SK-N-DZ (cell line): Measurements from ENCODE around the gene PALLD. TPM values are rescaled to one million over a fixed set of nuclear protein-coding genes. Genes with fewer than 3 reads are reported as not detected.
"Not testable (repeated sequence)": the region's sequence is repeated elsewhere in the genome, so short reads cannot be mapped to it uniquely, and the experiment has no call there.

Experiments used
- DNase-seq: peaks from one replicate; pipeline ENCODE4 v3.0.0-alpha.2; 2015; ENCODE audit warnings: low spot score
- polyA plus RNA-seq, 2 experiments: library from polyadenylated mRNA; depleted of rRNA; stranded (reverse); fragments of >200 nt; gene quantifications; 2 replicates each; pipeline ENCODE4 v1.2.3, GENCODE V29; 2014

The PALLD gene
- 7.9 and 10.5 TPM in 2 replicates for polyA plus RNA-seq (2014; cell fraction: cytosol; rRNA removed)
- polyA plus RNA-seq (2014; cell fraction: nucleus; rRNA removed): 3.6 and 7.3 TPM in 2 replicates

DNA sequence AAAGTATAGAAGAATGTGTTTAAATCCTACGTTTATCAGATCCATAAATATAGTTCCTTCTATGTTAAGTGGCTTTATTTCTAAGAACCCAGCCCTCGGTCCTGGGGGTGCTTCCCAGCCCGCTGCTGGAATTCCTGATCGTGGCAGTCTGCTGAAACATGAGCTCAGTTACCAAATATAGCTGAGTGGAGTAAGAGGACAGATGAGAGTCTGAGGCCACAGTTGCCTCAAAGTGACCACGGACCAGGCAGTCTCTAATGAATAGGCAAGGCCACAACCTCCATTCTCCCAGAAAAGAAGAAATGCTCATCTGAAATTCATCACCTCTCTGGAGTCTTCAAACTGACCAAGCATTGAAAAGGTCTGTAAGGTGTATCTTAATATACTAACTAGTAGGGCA lies at the start of gene PALLD:
PALLD (plus strand) TSS at position 219 of the 400 bp plus-strand sequence.
- DNase-seq: no peak

DNA sequence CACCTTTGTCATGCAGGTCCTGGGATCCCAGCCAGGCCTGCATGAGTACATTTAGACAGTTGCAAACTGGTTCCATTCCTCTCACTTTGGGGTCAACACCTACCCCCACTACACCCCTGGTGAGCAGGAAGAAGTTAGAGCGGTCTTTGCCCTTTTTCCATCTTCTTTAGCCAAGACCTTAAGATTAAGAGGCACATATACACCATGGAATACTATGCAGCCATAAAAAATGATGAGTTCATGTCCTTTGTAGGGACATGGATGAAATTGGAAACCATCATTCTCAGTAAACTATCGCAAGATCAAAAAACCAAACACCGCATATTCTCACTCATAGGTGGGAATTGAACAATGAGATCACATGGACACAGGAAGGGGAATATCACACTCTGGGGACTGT lies 47.8 kb upstream of the PALLD start:
- DNase-seq: not testable (repeated sequence)

DNA sequence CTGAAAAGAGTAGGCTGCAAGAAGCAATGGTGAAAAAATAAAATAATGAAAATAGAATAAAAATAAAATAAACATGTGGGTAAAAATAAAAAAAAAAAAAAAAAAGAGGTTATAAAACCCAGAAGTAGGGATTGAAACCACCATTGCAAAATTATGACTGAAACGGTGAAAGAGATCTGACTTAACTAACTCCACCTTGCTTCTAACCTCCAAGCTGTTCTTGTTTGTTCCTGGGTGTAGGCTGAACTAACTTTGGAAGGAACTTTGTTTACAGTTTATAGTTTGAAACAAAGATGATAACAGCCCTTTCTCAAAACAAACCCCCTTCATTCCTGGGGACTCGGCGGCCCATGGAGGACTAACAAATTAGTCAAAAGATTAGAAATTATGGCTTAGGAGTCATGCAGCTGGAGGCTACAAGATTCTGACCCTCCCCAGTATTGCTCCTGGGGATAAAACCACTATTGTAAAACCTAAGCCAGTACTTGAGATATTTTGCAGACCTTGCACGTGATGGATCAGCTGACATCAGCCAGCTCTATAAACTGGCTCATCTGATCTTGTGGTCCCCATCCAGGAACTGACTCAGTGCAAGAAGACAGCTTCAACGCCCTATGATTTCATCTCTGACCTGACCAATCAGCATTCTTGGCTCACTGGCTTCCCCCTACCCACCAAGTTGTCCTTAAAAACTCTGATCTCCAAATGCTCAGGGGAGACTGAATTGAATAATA lies 47.0 kb upstream of the PALLD start:
- DNase-seq: no peak

DNA sequence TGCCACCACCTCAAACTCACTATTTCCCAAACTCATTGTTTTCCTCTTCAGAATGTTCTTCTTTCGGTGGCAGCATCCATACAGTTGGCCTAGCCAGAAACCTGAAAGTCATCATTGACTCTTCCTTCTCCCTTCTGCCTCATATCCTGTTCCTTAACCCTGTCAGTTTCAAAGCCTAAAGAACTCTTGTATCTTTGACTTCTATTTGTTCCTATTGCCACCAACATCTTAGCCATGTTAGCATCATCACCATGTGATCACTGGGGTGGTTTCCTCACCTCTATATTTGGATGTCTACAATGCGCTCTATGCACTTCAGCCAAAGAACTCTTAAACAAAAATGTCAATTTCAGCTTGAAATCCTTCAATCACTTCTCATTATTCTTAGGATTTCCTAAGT lies 45.5 kb upstream of the PALLD start:
- DNase-seq: no peak

DNA sequence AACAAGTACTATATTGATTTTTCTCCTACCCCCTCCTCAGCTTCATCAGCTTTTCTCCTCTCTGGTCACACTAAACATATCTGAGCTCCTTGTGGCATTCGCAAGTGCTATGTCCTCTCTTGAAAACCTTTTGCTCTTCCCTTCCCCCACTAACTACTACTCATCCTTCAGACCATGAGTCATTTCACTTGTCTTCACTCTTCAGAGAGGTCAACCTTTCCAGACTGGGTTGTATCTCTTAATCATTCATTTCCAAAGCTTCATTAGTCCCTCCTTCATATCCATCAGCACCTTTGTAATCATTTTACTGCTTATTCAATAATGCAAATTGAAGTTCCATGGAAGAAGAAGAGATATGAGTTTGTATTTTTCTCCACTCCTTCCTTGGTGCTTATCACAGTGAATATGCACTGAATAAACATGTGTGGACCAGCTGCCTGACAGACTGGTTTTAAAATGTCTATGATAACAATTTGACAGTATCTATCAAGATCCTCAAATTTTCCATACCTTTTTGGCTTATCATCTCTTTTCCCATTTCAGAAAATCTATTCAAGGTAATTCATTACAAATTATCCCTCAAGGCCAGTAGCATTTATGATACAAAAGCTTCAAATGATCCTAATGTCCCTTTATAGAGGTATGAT lies 45.0 kb upstream of the PALLD start:
- DNase-seq: no peak

DNA sequence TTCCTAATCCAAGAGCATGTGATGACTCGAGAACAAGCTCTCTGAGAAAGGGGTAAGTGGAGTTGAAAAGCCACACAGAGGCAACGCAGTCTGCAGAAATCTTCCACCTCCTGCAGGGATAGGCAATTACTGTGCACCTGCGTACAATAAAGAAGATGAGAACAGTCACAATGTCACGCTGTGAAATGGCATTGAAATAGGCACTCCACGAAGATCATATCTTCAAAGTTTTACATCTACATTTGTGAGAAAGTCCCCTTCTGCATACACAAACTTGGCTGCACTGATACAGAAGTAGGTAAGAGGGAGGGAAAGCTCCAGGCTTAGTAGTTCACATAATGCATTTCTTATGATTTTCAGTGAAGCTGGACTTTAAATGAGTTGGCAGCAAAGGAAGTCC lies 43.7 kb upstream of the PALLD start:
- DNase-seq: no peak

DNA sequence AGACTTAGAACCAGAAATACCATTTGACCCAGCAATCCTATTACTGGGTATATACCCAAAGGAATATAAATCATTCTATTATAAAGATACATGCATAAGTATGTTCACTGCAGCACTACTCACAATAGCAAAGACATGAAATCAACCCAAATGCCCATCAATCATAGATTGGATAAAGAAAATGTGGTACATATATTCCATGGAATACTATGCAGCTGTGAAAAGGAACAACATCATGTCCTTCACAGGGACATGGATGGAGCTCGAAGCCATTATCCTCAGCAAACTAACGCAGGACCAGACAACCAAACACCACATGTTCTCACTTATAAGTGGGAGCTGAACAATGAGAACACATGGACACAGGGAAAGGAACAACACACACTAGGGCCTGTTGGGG lies 38.6 kb upstream of the PALLD start:
- not testable (repeated sequence) for DNase-seq

DNA sequence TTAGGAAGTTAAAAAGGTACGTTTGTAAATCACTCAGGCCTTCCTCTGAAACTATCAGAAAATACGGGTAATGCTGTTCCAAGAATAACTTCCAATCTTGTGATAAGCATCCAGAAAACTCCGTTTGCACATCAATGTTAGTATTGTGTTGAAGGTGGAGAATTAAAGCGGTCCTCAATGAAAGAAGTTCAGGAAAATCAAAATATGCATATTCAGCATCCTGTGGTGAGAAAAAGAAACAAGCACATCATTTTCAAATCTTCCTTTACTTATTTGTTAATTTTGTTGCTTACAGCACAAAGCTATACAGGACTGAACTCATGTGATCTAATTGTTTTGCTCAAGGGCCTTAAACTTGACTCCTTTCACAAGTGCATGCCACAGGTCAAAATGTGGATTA lies 35.0 kb upstream of the PALLD start:
- DNase-seq: no peak

DNA sequence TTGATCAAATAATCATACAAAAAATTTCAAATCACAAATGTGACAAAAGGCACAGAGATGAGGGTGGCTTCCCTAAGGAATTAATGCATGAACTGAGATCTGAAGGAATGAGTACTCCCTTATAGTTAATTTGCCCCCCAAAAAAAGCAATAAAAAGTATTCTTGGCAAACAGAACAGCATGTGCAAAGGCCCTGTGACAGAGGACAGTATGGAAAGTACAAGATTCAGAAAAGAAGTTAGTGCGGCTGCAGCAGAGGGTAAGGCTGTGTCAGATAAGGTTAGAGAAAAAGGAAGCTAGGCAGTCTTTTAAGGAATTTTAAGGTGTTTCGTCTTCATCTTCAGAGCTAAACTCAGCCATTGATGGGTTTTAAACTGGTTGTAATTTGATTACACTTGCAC lies 23.9 kb upstream of the PALLD start:
- no peak for DNase-seq

DNA sequence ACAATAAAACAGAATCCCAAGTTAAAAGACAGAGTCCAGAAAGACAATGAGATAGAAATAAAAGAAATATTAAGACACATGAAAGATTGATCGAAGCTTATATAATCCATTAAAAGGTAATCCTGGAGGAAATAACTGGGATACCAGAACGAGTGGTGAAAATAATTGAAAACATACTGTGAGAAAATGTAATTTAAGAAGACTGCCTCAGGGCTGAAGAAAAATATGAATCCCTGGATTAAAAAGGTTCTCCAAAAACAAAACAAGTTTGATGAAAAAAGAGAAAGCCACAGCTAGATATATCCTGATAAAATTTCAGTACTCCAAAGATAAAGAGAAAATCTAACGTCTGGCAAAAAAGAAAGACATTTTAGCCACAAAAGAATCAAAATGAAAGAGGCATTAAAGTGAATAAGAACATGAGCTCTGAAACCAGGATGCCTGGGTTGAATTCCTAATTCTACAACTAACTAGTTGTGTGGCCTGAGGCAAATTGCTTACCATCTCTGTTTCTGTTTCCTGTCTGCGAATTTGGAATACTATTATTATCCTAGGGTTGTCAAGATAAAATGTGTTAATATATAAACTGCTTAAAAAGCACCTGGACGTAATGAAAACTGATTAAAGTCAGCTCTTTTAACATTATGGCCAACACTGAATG lies 22.1 kb upstream of the PALLD start:
- no peak for DNase-seq

DNA sequence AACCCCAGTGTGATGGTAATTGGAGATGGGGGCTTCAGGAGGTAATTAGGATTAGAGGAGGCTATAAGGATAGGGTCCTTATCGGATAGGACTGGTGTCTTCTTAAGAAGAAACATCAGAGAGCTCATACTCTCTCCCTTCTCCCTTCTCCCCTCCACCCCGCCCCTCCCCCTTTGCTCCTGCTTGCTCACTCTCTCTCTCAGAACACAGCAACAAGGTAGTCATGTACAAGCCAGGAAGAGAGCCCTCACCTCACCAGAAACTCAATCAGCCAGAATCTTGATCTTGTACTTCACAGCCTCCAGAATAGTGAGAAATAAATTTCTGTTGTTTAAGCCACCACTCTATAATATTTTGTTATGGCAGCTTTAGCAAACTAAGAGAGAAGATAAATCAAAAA lies 21.1 kb upstream of the PALLD start:
- DNase-seq: no peak

DNA sequence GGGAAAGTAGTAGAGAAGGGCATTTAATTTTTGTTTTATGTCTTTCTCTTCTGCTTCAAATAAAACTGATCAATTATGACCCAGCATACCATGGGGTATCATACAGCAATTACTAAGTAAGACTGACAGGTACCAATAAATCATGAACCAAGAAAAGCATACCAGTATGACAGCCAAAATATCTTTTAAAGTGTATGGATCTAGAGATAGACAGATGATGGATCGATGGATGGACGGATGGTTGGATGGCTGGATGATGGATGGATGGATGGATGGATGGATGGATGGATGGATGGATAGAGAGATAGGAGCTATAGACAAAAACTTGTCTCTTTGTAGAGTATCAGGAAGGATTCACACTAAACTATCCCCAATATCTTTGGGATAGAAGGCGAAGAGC lies 18.0 kb upstream of the PALLD start:
- no peak for DNase-seq

DNA sequence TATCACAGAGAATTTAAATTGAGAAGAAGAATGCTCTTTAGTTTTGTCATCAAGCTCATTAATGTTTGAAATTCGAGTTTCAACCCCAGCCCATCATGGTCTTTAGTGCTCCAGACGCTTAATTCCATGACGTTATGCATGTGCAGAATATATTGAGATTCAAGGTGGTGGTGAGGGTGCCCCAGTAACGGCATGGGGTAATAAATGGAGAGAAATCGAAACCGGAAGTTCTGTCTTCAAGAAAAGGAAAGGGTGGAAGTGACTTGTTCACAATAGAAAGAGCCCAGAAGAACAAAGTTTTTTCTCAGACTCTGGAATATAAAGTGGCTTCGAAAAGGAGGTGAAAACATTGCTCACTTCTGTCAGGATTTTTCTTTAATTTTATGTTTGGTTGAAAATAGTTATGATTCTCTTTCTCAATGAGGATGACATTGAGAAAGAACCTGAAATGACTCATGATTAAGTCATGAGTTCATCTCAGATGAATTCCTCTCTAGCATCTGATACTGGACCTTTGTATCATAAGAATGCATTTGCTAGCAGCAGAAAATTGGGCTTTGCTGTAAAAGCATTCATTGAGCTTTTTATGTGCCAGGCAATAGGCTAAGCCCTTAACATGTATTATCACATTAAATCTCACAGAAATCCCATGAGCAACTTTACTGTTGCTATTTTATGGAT lies 15.8 kb upstream of the PALLD start:
- no peak for DNase-seq

DNA sequence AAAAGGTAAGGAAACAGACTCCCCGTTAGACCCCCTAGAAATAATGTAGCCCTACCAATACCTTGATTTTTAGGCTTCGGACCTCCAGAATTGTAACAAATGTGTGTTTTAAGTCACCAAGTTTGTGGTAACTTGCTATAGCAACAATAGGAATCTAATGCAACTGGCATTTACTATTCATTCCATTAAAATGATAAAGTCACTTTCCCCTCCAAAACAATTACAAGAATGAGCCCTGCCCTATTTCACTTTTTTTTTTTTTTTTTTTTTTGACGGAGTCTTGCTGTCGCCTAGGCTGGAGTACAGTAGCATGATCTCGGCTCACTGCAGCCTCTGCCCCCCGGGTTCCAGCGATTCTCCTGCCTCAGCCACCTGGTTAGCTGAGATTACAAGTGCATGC lies 13.0 kb upstream of the PALLD start:
- DNase-seq: no peak

DNA sequence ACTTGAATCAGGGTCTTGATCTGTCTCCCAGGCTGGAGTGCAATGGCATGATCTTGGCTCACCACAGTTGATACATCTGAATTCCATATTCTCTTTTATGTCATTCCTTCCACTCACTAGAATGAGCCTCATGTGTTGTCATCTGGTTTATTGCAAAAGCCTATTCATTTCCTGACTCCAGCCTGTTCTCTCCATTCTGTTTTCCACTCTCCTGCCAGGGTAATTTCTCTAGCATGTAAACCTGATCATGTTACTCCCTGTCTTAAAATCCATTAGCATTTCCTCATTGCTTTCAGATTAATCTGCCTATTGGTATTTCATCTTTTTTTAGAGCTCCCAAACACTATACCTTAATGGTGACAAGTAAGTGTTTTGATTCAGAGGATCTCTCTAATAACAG lies 12.2 kb upstream of the PALLD start:
- no peak for DNase-seq

DNA sequence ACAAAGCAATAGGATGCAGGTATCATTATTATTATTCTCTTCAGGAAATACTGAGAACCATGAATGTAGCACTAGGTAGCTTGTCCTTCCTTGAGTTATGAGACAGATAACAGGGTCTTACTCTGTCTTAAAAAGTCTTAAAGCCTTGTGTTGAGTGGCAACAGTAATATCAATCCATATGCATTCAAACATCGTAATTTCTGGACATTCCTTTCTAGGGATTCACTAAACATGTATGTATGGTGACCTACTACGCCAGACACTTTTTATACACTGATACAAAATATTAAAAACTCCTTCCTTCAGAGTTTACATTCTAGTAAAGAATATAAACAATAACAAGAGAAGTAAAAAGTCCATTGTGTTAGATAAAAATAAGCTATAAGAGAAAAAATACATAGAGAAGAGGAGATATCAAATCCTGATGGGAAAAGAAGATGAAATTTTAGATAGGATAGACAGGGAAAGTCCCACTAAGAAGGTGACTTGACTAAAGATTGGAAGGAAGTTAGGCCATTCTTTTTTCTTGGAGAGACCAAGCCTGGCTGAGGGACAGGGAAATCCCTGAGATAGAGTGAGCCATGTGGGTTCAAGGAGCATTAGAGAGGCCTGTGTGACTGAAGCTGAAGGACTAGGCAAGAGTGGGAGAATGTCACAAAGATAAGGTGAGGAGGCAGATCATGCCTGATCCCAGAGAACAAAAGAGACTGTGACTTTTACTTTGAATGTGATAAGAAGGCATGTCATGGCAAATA lies 11.5 kb upstream of the PALLD start:
- no peak for DNase-seq

DNA sequence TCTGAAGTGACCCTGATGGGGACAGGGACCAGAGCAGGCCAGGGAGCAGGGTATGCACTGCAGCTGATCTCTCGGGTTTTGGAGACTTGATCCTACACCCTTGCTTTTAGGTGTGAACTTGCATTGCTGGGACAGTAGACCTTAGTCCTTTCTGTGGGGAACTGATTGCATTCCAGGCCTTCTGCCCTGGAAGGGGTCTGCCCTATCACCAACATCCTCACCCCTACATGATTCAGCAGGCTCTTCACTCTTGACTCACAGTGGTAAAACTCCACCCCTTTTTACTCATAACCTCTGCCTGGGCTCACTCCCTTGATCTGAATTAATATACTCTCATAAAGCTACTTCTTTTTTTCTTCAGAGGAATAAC lies 10.0 kb upstream of the PALLD start:
- no peak for DNase-seq

DNA sequence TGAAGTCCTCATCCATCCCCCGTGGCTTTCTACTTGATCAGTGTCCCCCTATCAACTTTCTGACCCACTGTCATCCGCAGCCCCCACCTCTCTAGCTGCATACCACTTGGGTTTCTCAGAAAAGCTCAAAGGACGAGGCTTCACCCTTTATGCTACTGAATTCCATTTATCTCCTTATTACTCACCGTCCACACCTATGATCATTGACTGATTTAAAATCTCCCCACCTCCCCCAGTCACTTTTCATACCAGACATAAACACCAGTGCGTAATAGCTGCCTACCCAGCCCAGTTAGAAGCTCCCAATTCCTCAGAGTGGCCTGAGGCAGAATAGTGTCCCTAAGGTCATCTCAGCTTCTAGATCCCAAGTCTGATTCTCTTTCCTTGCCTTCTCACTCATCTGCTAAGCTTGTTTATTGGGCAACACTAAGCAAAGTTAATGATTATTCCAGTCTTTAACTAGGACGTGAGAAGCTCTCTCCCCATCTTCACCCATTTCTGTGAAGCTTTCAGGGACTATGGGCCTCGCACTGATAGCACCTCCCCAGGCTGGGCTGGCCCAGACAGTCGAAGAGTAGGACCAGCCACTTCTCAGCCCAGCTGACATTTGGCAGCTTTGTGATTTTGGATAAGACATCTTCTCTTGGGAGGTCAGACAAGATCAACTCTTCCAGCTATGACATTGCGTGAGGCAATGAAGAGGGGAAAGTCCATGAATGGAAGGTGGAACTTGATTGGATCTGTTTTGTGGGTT lies 9.4 kb upstream of the PALLD start:
- DNase-seq: no peak

DNA sequence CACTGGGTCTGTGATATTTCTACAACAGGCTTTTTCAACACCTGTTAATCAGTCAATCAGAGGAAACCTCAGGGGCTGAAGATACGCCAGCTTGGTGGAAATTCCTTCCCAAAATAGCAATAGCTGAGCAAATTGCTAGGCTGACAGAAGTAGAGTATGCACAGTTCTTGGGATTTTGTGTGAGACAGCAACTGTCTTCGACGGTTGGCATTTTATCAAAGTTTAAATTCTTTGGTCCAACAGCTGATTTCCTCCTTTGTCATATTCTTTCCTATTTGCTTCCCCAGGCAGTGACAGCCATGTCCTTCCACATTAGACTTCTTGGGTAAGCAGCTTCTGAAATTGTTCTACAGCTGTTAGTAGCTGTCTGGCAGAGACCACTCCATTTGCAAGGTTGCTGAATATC lies 8.0 kb upstream of the PALLD start:
- no peak for DNase-seq

DNA sequence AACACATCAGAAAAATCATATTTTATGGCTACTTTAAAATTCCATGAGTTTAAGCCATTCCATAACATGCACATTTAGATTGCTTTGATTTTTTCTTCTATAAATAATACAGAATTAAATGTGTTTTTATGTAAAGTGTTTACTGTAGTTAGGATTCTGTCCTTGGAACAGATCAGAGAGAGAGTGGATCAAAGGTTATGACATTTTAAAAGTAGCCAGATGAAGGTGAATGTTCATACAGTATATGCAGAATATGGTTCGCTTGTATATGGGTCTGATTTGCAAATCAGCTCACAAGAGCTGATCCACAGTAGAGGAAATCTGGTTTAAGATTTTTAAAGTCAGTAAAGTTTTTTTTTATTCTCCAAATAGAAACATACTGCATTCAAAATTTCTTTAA lies 7.2 kb upstream of the PALLD start:
- DNase-seq: no peak

DNA sequence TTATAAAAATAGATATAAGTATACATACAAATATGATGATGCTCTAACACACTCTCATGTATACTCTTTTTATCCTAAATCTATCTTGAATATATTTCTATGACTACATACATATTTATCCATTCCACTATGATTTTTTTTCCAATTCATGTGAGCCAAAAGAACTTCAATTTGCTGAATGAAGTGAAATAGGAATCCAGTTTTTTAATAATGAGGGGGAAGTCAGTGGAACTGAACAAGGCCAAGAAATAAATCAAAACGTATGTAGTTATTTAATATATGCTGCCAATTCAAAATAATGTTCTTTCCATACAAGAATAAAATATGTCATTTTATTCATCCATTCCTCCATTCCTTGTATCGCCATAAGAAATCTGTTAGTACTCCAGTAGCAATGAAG lies 6.1 kb upstream of the PALLD start:
- no peak for DNase-seq
